IPS-20b (cell line): Measurements from ENCODE around the gene BRPF1.

ENCODE experiments used
- H3K27ac ChIP-seq: one replicate; pipeline ENCODE4 v1.5.1; 2013; ENCODE audit warnings: low read length
- H3K27me3 ChIP-seq: 2 replicates; pipeline ENCODE4 v1.6.1; 2013; ENCODE audit warnings: mild to moderate bottlenecking, low read length, inconsistent platforms; ENCODE audit not compliant: insufficient read depth
- H3K36me3 ChIP-seq: 2 replicates; pipeline ENCODE4 v1.6.1; 2013; ENCODE audit warnings: low read depth, mild to moderate bottlenecking, inconsistent platforms, low read length, moderate library complexity; ENCODE audit not compliant: insufficient read depth
- H3K4me1 ChIP-seq: 2 replicates; pipeline ENCODE4 v1.6.1; 2013; ENCODE audit warnings: mild to moderate bottlenecking, control low read depth, inconsistent platforms, low read length, moderate library complexity; ENCODE audit not compliant: insufficient read depth
- H3K4me3 ChIP-seq: 2 replicates; pipeline ENCODE4 v1.5.1; 2013; ENCODE audit warnings: mild to moderate bottlenecking, low read length, inconsistent platforms
- H3K9ac ChIP-seq: 2 replicates; pipeline ENCODE4 v1.6.1; 2013; ENCODE audit warnings: low read depth, mild to moderate bottlenecking, inconsistent platforms, low read length, moderate library complexity
- H3K9me3 ChIP-seq: 2 replicates; pipeline ENCODE4 v1.6.1; 2013; ENCODE audit warnings: mild to moderate bottlenecking, low read depth, low read length, inconsistent platforms; ENCODE audit not compliant: insufficient read depth

BRPF1 gene

DNA sequence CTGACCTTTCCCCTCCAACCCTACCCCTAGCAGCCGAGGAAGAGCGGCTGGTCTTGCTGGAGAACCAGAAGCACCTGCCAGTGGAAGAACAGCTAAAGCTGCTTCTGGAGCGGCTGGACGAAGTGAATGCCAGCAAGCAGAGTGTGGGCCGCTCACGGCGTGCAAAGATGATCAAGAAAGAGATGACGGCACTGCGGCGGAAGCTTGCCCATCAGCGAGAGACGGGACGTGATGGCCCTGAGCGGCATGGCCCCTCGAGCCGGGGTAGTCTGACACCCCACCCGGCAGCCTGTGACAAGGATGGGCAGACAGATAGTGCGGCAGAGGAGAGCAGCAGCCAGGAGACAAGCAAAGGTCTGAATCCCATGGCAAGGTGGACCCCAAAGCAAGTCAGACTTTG lies 12.0 kb downstream of the BRPF1 start:
- peaks cover 100% of the 10 kb centered on the region for H3K36me3 ChIP-seq
- H3K4me1 ChIP-seq, result no peaks in the 10 kb centered on the region
- no peak overlapping the region for H3K9ac ChIP-seq
- no peaks in the 10 kb centered on the region for H3K9me3 ChIP-seq
- H3K27ac ChIP-seq, result no peak overlapping the region
- no peak overlapping the region for H3K4me3 ChIP-seq
- no peaks in the 10 kb centered on the region for H3K27me3 ChIP-seq

DNA sequence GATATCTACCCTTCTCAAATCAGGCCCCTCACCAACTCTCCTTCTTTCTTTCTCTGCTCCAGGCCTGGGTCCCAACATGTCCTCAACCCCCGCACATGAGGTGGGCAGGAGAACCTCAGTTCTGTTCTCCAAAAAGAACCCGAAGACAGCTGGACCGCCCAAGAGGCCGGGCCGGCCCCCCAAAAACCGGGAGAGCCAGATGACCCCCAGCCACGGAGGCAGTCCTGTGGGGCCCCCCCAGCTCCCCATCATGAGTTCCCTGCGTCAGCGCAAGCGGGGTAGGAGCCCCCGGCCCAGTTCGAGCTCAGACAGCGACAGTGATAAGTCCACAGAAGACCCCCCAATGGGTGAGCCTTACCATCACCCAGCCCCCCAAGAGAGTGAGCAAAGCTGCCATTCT lies 12.6 kb downstream of the BRPF1 start:
- peaks cover 96% of the 10 kb centered on the region for H3K36me3 ChIP-seq

GRCh38 chr3:9745521-9745920 lies 14.0 kb downstream of the BRPF1 start:
- Histone ChIP-seq H3K9me3 (no peaks in the 10 kb centered on the region), H3K36me3 (peaks cover 82% of the 10 kb centered on the region), H3K4me1 (peaks cover 3% of the 10 kb centered on the region; the same call in 1 of the 2 replicates), H3K4me3 (no peak overlapping the region), H3K27me3 (no peaks in the 10 kb centered on the region), H3K27ac (no peak overlapping the region), H3K9ac (no peak overlapping the region)

More for the DNA sequence above, 12.6 kb downstream of the BRPF1 start:
- no peak overlapping the region for H3K9ac ChIP-seq
- H3K4me3 ChIP-seq, result no peak overlapping the region
- H3K9me3 ChIP-seq, result no peaks in the 10 kb centered on the region
- H3K27me3 ChIP-seq, result no peaks in the 10 kb centered on the region
- no peak overlapping the region for H3K27ac ChIP-seq
- H3K4me1 ChIP-seq, result peaks cover 2% of the 10 kb centered on the region; the same call in 1 of the 2 replicates

DNA sequence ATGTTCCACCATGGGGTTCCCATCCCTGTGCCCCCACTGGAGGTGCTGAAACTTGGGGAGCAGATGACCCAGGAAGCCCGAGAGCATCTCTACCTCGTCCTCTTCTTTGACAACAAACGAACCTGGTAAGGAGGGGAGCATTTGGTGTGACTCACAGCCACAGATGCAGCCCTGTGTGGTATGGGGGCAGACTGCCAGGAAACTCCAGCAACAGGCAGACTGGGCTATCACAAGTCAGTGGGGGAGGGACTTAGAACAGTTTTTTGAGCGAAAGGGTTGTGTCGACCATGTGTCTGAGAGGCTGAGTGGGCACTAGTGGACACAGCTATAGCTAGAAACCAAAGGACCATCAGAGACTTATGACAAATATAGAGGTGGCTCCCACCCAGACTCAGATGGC lies 14.8 kb downstream of the BRPF1 start:
- Histone ChIP-seq H3K27me3 (no peaks in the 10 kb centered on the region), H3K4me1 (peaks cover 9% of the 10 kb centered on the region; the same call in 1 of the 2 replicates), H3K9me3 (no peaks in the 10 kb centered on the region), H3K27ac (no peak overlapping the region), H3K4me3 (no peak overlapping the region), H3K36me3 (peaks cover 80% of the 10 kb centered on the region), H3K9ac (no peak overlapping the region)

- H3K9me3 ChIP-seq, result no peaks in the 10 kb centered on the region
- H3K36me3 ChIP-seq, result peaks cover 80% of the 10 kb centered on the region
- H3K4me3 ChIP-seq, result no peak overlapping the region
- H3K9ac ChIP-seq, result no peak overlapping the region
- H3K27ac ChIP-seq, result no peak overlapping the region
- H3K4me1 ChIP-seq, result peaks cover 9% of the 10 kb centered on the region; the same call in 1 of the 2 replicates
- no peaks in the 10 kb centered on the region for H3K27me3 ChIP-seq
These were observed 15.7 kb downstream of the BRPF1 start for GRCh38 chr3:9747267-9747666.

- no peaks in the 10 kb centered on the region for H3K9me3 ChIP-seq
- no peak overlapping the region for H3K4me3 ChIP-seq
- H3K4me1 ChIP-seq, result peaks cover 9% of the 10 kb centered on the region; the same call in 1 of the 2 replicates
- no peaks in the 10 kb centered on the region for H3K27me3 ChIP-seq
- H3K27ac ChIP-seq, result no peak overlapping the region
- peaks cover 78% of the 10 kb centered on the region for H3K36me3 ChIP-seq
- H3K9ac ChIP-seq, result no peak overlapping the region
These were observed 16.5 kb downstream of the BRPF1 start for GRCh38 chr3:9748031-9748430.

DNA sequence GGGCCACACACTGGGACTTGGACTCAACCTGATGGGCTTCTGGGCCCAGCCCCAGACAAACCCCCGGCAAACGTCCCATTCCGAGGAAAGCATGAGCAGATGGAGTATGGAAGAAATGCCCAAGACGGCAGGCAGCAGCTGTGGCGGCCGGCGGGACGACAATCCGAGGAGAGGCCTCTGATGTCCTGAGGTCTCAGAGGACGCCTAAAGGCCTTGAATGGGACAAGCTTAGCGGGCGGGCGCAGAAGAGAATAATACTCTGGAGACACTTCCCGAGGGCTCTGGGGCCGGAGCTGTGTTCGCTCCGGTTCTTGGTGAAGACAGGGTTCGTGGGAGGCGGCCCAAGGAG lies 17.7 kb downstream of the BRPF1 start:
- Histone ChIP-seq H3K4me3 (peak overlapping the region; percentile 92), H3K27ac (peak overlapping the region; percentile 76), H3K36me3 (peaks cover 69% of the 10 kb centered on the region), H3K9ac (peak overlapping the region; percentile 84), H3K4me1 (peaks cover 9% of the 10 kb centered on the region; the same call in 1 of the 2 replicates), H3K27me3 (no peaks in the 10 kb centered on the region), H3K9me3 (no peaks in the 10 kb centered on the region)

GRCh38 chr3:9749645-9750555 lies 18.4 kb downstream of the BRPF1 start, which contains the start of gene OGG1:
OGG1 (plus strand) TSS chr3:9749952; CDS start chr3:9750287, 335 bp downstream.
- Histone ChIP-seq H3K27ac (peak within 1 kb of the TSS; percentile 98), H3K4me3 (peak within 1 kb of the TSS; percentile 92), H3K27me3 (no peaks in the 10 kb centered on the region), H3K4me1 (peaks cover 9% of the 10 kb centered on the region; the same call in 1 of the 2 replicates), H3K9me3 (no peaks in the 10 kb centered on the region), H3K9ac (peak within 1 kb of the TSS; percentile 84), H3K36me3 (peaks cover 69% of the 10 kb centered on the region)

DNA sequence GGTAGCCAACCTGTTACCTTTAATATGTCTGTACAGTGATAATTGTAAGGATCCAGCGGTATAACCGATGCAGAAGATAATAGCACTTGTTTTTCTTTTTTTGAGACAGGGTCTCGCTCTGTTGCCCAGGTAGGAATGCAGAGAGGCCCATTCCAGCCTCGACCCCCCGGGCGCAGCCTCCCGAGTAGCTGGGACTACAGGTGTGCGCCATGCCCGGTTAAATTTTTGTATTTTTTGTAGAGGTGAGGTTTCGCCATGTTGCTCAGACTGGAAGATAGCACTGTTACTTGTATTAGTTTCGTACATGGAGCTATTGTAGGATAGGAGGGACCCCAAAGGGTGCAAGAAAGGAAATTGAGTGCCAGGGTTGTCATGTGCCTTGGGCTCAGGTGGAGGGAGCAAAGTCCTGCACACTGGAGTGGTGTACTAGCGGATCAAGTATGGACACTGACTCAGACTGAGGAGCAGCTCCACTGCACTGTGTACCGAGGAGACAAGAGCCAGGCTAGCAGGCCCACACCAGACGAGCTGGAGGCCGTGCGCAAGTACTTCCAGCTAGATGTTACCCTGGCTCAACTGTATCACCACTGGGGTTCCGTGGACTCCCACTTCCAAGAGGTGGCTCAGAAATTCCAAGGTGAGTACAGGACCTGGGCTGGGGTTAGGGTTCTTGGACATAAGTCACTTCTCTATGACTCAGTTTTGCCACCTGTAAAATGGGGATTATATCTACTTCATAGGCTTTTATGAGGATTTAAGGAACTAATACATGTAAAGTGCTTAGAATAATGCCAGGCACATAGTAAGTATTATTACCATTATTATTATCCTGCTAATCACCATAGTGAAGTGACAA lies 19.2 kb downstream of the BRPF1 start:
- Histone ChIP-seq H3K27ac (peak overlapping the region; percentile 98), H3K27me3 (no peaks in the 10 kb centered on the region), H3K4me1 (peaks cover 9% of the 10 kb centered on the region; the same call in 1 of the 2 replicates), H3K9me3 (no peaks in the 10 kb centered on the region), H3K36me3 (peaks cover 68% of the 10 kb centered on the region), H3K9ac (peak overlapping the region; percentile 84), H3K4me3 (peak overlapping the region; percentile 92)

DNA sequence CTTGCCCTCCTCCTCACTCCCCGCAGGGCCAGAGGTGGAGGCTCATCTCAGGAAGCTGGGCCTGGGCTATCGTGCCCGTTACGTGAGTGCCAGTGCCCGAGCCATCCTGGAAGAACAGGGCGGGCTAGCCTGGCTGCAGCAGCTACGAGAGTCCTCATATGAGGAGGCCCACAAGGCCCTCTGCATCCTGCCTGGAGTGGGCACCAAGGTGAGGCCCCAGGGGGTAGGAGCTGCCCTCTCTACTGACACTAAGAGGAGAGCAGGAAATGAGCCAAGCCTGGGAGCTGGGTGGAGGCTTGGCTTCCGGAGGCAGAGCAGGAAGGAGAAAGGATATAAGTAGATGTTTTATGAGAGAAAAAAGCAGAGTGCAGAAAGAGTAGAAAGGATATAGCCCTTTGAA lies 23.1 kb downstream of the BRPF1 start:
- no peak overlapping the region for H3K9ac ChIP-seq
- no peak overlapping the region for H3K4me3 ChIP-seq
- H3K4me1 ChIP-seq, result peaks cover 6% of the 10 kb centered on the region; the same call in 1 of the 2 replicates
- no peak overlapping the region for H3K27ac ChIP-seq
- H3K9me3 ChIP-seq, result no peaks in the 10 kb centered on the region
- peaks cover 63% of the 10 kb centered on the region for H3K36me3 ChIP-seq
- no peaks in the 10 kb centered on the region for H3K27me3 ChIP-seq

- Histone ChIP-seq H3K9me3 (no peaks in the 10 kb centered on the region), H3K4me1 (no peaks in the 10 kb centered on the region), H3K36me3 (peaks cover 51% of the 10 kb centered on the region), H3K4me3 (no peak overlapping the region), H3K27ac (no peak overlapping the region), H3K9ac (no peak overlapping the region), H3K27me3 (no peaks in the 10 kb centered on the region)
These were observed 25.9 kb downstream of the BRPF1 start for GRCh38 chr3:9757427-9757826.
